ENCODE data around the gene THSD7A. TPM values are rescaled to one million over a fixed set of nuclear protein-coding genes. Genes with fewer than 3 reads are reported as not detected.
A peak's percentile ranks its signal among the peaks of the same experiment; 100 is the strongest.

THSD7A gene
- total and polyA plus RNA-seq, 2 of the 8 experiments (the other 6 are each of a cell fraction or from before 2014, with no cell fraction given): 0.44 to 1.2 TPM

- Histone ChIP-seq H3K79me1 (ENCODE audit: low read depth, low read length) (no peaks in the 10 kb centered on the region), H3K4me1 (replicated peaks in 1 of 4; ENCODE audit: control insufficient read depth in 3 of 4, insufficient read depth in 4 of 4, low read length in 3 of 4) (peaks cover 0 to 8% (median 0%) of the 10 kb centered on the region in 4 experiments; a peak in 1 of 7 replicates), H2BK12ac (ENCODE audit: low read depth, low read length) (no peak overlapping the region), H3K4ac (replicated peaks; ENCODE audit: insufficient read length, low read depth, low read length) (no peak overlapping the region), H3K27me3 (replicated peaks in 1 of 4; ENCODE audit: control insufficient read depth in 3 of 4, extremely low read depth in 1 of 4, insufficient read depth in 3 of 4, low read length in 3 of 4) (no peaks in the 10 kb centered on the region), H3K27ac (ENCODE audit: low read depth, low read length) (no peak overlapping the region), H2BK15ac (ENCODE audit: low read length) (no peak overlapping the region), H3K56ac (replicated peaks; ENCODE audit: insufficient read length, low read depth, low read length) (no peak overlapping the region), H3K4me2 (ENCODE audit: insufficient read depth in 1 of 2, low read depth in 2 of 2, low read length in 2 of 2) (no peak overlapping the region), H4K20me1 (replicated peaks in 1 of 2; ENCODE audit: control insufficient read depth in 1 of 2, insufficient read depth in 2 of 2, low read length in 2 of 2) (no peaks in the 10 kb centered on the region), H3K18ac (ENCODE audit: extremely low read depth, low read length) (no peak overlapping the region), H2BK120ac (replicated peaks; ENCODE audit: low read depth, low read length) (no peak overlapping the region), H3K4me3 (ENCODE audit: extremely low read depth in 1 of 4, insufficient read depth in 2 of 4, low read depth in 3 of 4, low read length in 4 of 4) (no peak overlapping the region), H3K79me2 (ENCODE audit: control insufficient read depth in 1 of 2, insufficient read depth in 2 of 2, low read length in 2 of 2) (no peaks in the 10 kb centered on the region), H3K9ac (replicated peaks in 1 of 4; ENCODE audit: extremely low read depth in 1 of 4, low read depth in 3 of 4, low read length in 3 of 4) (no peak overlapping the region), H3K9me3 (ENCODE audit: insufficient read depth in 2 of 2, low read depth in 1 of 2, low read length in 1 of 2) (0 out of 4 replicates have a peak, but pooled peaks cover 0 to 2% of the 10 kb centered on the region in 2 experiments), H4K5ac (ENCODE audit: insufficient read length, low read depth, low read length) (no peak overlapping the region), H2BK5ac (ENCODE audit: low read depth, low read length) (no peak overlapping the region), H2AFZ (ENCODE audit: low read length) (0 out of 2 replicates have a peak overlapping the region, but pooled peaks have one; percentile 58), H3K23me2 (ENCODE audit: low read depth, low read length) (no peaks in the 10 kb centered on the region), H4K8ac (ENCODE audit: extremely low read depth, insufficient read depth, low read length) (no peak overlapping the region), H3K23ac (ENCODE audit: insufficient read length) (no peak overlapping the region), H3K36me3 (ENCODE audit: control insufficient read depth in 2 of 4, insufficient read depth in 4 of 4, low read length in 3 of 4) (no peaks in the 10 kb centered on the region; a peak in 1 of 8 replicates), H4K91ac (replicated peaks; ENCODE audit: insufficient read length, low read length) (no peak overlapping the region), H3K14ac (ENCODE audit: insufficient read length) (no peak overlapping the region), H2AK5ac (ENCODE audit: low read depth, low read length) (no peak overlapping the region), H2BK20ac (ENCODE audit: low read length) (no peak overlapping the region)
- FAIRE-seq (no peak), DNase-seq (ENCODE audit: low read depth in 1 of 2, low spot score in 2 of 2) (no peak)
- CTCF ChIA-PET (ENCODE audit: partially characterized antibody): interaction anchor here (0.6 kb wide), 1 partner anchor 21 kb away, joined by 3 read pairs; no protein-coding TSS in a partner anchor
- TF ChIP-seq SP4 (IDR thresholded peaks at IDR 0.05; ENCODE audit: low read length): no peak
- TF ChIP-seq KDM1A (IDR thresholded peaks at IDR 0.05; ENCODE audit: borderline replicate concordance, low read length): no peak
- no peak for TF ChIP-seq EGR1 (IDR thresholded peaks at IDR 0.05; ENCODE audit: borderline replicate concordance, low read depth, low read length)
- TF ChIP-seq USF2 (IDR thresholded peaks at IDR 0.05; ENCODE audit: low read length): no peak
- no peak for TF ChIP-seq EP300 (IDR thresholded peaks at IDR 0.05; ENCODE audit: borderline replicate concordance in 1 of 2, low read depth in 2 of 2, low read length in 2 of 2)
- TF ChIP-seq EZH2 (IDR thresholded peaks at IDR 0.05; ENCODE audit: low read depth, low read length, severe bottlenecking): no peak
- no peak for TF ChIP-seq SIN3A (conservative IDR thresholded peaks at IDR 0.05 in 1 of 2, IDR thresholded peaks at IDR 0.05 in 1 of 2; ENCODE audit: low read depth in 1 of 2, low read length in 2 of 2)
- TF ChIP-seq MAFK (IDR thresholded peaks at IDR 0.05; ENCODE audit: low read depth, low read length): no peak
- TF ChIP-seq GTF2F1 (IDR thresholded peaks at IDR 0.05; ENCODE audit: borderline replicate concordance, low read depth, low read length): no peak
- POLR2A ChIA-PET (ENCODE audit: partially characterized antibody): no interaction called here
Observed at GRCh38 chr7:11841657-11842056, 9.7 kb upstream of the THSD7A start.

Data from H1 (cell line).